Neural cell (in vitro differentiated cells): ENCODE results near the gene GFER. TPM values are rescaled to one million over a fixed set of nuclear protein-coding genes. Genes with fewer than 3 reads are reported as not detected.

Experiments used
- H2AFZ ChIP-seq: fragments of 200-600, 300-800 bp; sonication (generic), shearing (Covaris generic); 2 replicates; pipeline ENCODE4 v1.6.0; 2014; ENCODE audit warnings: low read depth, mild to moderate bottlenecking, antibody characterized with exemption, low read length, moderate library complexity
- H3F3A ChIP-seq: fragments of 200-600 bp; shearing (Covaris generic); 2 replicates; pipeline ENCODE4 v1.6.1; 2016; ENCODE audit warnings: mild to moderate bottlenecking, moderate library complexity, mixed read lengths, antibody characterized with exemption, low read length; ENCODE audit not compliant: insufficient read depth, poor library complexity, severe bottlenecking
- H3K27ac ChIP-seq: fragments of 200-600, 300-800 bp; sonication (generic), shearing (Covaris generic); 2 replicates; pipeline ENCODE4 v1.5.1; 2014; ENCODE audit warnings: mild to moderate bottlenecking, low read length, moderate library complexity
- H3K27me3 ChIP-seq: fragments of 300-800, 200-600 bp; sonication (generic), shearing (Covaris generic); 2 replicates; pipeline ENCODE4 v1.6.0; 2014; ENCODE audit warnings: mild to moderate bottlenecking, low read depth, low read length, moderate library complexity; ENCODE audit not compliant: insufficient read depth
- H3K36me3 ChIP-seq: fragments of 300-800, 200-600 bp; sonication (generic), shearing (Covaris generic); 2 replicates; pipeline ENCODE4 v1.5.1; 2014; ENCODE audit warnings: mild to moderate bottlenecking, antibody characterized with exemption, low read length, moderate library complexity; ENCODE audit not compliant: insufficient read depth
- H3K4me2 ChIP-seq: fragments of 300-800, 200-600 bp; sonication (generic), shearing (Covaris generic); 2 replicates; pipeline ENCODE4 v1.6.0; 2014; ENCODE audit warnings: mild to moderate bottlenecking, low read length
- H3K4me3 ChIP-seq: fragments of 300-800, 200-600 bp; sonication (generic), shearing (Covaris generic); 2 replicates; pipeline ENCODE4 v1.5.1; 2014; ENCODE audit warnings: mild to moderate bottlenecking, low read length, moderate library complexity
- H3K79me2 ChIP-seq: fragments of 200-600 bp; shearing (Covaris generic); replicated peaks from 2 replicates; pipeline ENCODE4 v1.6.0; 2014; ENCODE audit warnings: mild to moderate bottlenecking, low read length, moderate library complexity; ENCODE audit not compliant: insufficient read depth
- H3K9ac ChIP-seq: fragments of 300-800, 200-600 bp; sonication (generic), shearing (Covaris generic); 2 replicates; pipeline ENCODE4 v1.6.1; 2016; ENCODE audit warnings: mild to moderate bottlenecking, low read length, mixed read lengths
- H3K9me2 ChIP-seq: fragments of 200-600 bp; shearing (Covaris generic); 2 replicates; pipeline ENCODE4 v1.6.1; 2016; ENCODE audit warnings: mild to moderate bottlenecking, low read length, mixed read lengths; ENCODE audit not compliant: insufficient read depth
- H3K9me3 ChIP-seq: fragments of 200-600, 300-800 bp; sonication (generic), shearing (Covaris generic); 2 replicates; pipeline ENCODE4 v1.6.1; 2016; ENCODE audit warnings: mild to moderate bottlenecking, mixed run types, low read length, moderate library complexity, mixed read lengths
- H4K20me1 ChIP-seq: fragments of 200-600 bp; shearing (Covaris generic); 2 replicates; pipeline ENCODE4 v1.6.1; 2016; ENCODE audit warnings: mild to moderate bottlenecking, mixed run types; ENCODE audit not compliant: insufficient read depth
- CTCF ChIP-seq: fragments of 450-650 bp; IDR thresholded peaks from 2 replicates; pipeline ENCODE4 v1.5.1; 2014; ENCODE audit warnings: antibody characterized with exemption, mild to moderate bottlenecking, moderate library complexity; ENCODE audit not compliant: poor library complexity, severe bottlenecking
- EP300 ChIP-seq: fragments of 450-650 bp; conservative IDR thresholded peaks from 2 replicates; pipeline ENCODE4 v1.6.1; 2014; ENCODE audit warnings: antibody characterized with exemption, mild to moderate bottlenecking, moderate library complexity; ENCODE audit not compliant: poor library complexity, severe bottlenecking
- EZH2 ChIP-seq: fragments of 200-600, 300-800 bp; shearing (Covaris generic), sonication (generic); IDR thresholded peaks from 2 replicates; pipeline ENCODE4 v1.6.1; 2014; ENCODE audit warnings: antibody characterized with exemption, low read length, borderline replicate concordance, mild to moderate bottlenecking; ENCODE audit not compliant: insufficient read depth, poor library complexity, severe bottlenecking
- MXI1 ChIP-seq: fragments of 450-650 bp; conservative IDR thresholded peaks from 2 replicates; pipeline ENCODE4 v1.6.1; 2014; ENCODE audit warnings: antibody characterized with exemption, mild to moderate bottlenecking; ENCODE audit not compliant: poor library complexity, severe bottlenecking
- POLR2AphosphoS5 ChIP-seq: IDR thresholded peaks from 2 replicates; pipeline ENCODE4 v1.6.1; 2012
- RAD21 ChIP-seq: fragments of 450-650 bp; conservative IDR thresholded peaks from 2 replicates; pipeline ENCODE4 v1.6.1; 2014; ENCODE audit warnings: antibody characterized with exemption, mild to moderate bottlenecking, moderate library complexity
- REST ChIP-seq: IDR thresholded peaks from 2 replicates; pipeline ENCODE4 v1.6.1; 2012; ENCODE audit warnings: borderline replicate concordance
- SMC3 ChIP-seq: fragments of 450-650 bp; conservative IDR thresholded peaks from 2 replicates; pipeline ENCODE4 v1.6.1; 2014; ENCODE audit warnings: antibody characterized with exemption, mild to moderate bottlenecking, moderate library complexity; ENCODE audit not compliant: poor library complexity
- TAF1 ChIP-seq: IDR thresholded peaks from 2 replicates; pipeline ENCODE4 v1.6.1; 2012; ENCODE audit warnings: low read depth
- polyA plus RNA-seq: library from polyadenylated mRNA; depleted of rRNA; stranded (reverse); fragments of >200 nt; gene quantifications from 2 replicates; pipeline ENCODE4 v1.2.3, GENCODE V29; 2014

GFER gene
- polyA plus RNA-seq, 1 donor from 2014 or later: 37.8 TPM

- Histone ChIP-seq H3K79me2 (peaks cover 13% of the 10 kb centered on the region), H3K27me3 (no peaks in the 10 kb centered on the region), H3K9ac (peak within 1 kb of the TSS; percentile 96), H3K9me2 (no peaks in the 10 kb centered on the region), H2AFZ (peak within 1 kb of the TSS; percentile 80), H3K4me2 (peak within 1 kb of the TSS; percentile 65), H3K4me3 (peak within 1 kb of the TSS; percentile 97), H3K36me3 (no peaks in the 10 kb centered on the region), H4K20me1 (no peaks in the 10 kb centered on the region), H3K9me3 (no peaks in the 10 kb centered on the region), H3K27ac (peak within 1 kb of the TSS; percentile 67), H3F3A (no peaks in the 10 kb centered on the region)
- TF ChIP-seq CTCF: peak; percentile 86
- peak; percentile 87 for TF ChIP-seq POLR2AphosphoS5
- peak; percentile 73 for TF ChIP-seq MXI1
- TF ChIP-seq REST: peak; percentile 57
- TF ChIP-seq EZH2: no peak
- TF ChIP-seq EP300: peak; percentile 27
- no peak for TF ChIP-seq TAF1
- peak; percentile 49 for TF ChIP-seq RAD21
- TF ChIP-seq SMC3: peak; percentile 72
Measured at GRCh38 chr16:1959269-1960039, 24.5 kb upstream of the GFER start, which contains the start of gene NDUFB10. Gene NDUFB10, plus strand, starts transcription at chr16:1959538. Its CDS starts 87 bp downstream, at chr16:1959625.

- Histone ChIP-seq H3K9ac (peak overlapping the region; percentile 96), H3K27ac (no peak overlapping the region), H2AFZ (no peak overlapping the region)
Measured at GRCh38 chr16:1960665-1961630, 23.0 kb upstream of the GFER start.

More at GRCh38 chr16:1960665-1961630, 23.0 kb upstream of the GFER start:
- H3K79me2 ChIP-seq: peaks cover 18% of the 10 kb centered on the region
- H3K36me3 ChIP-seq: no peaks in the 10 kb centered on the region
- H3F3A ChIP-seq: no peaks in the 10 kb centered on the region
- no peak overlapping the region for H3K4me2 ChIP-seq
- H3K9me3 ChIP-seq: no peaks in the 10 kb centered on the region
- H3K9me2 ChIP-seq: no peaks in the 10 kb centered on the region
- no peaks in the 10 kb centered on the region for H4K20me1 ChIP-seq
- H3K27me3 ChIP-seq: no peaks in the 10 kb centered on the region
- TF ChIP-seq RAD21 (no peak), TAF1 (no peak), MXI1 (no peak), REST (no peak), SMC3 (no peak), POLR2AphosphoS5 (no peak), EP300 (no peak), EZH2 (no peak), CTCF (no peak)
- peak overlapping the region; percentile 97 for H3K4me3 ChIP-seq
